SK-N-SH (cell line): ENCODE data around the gene TCF25. TPM values are rescaled to one million over a fixed set of nuclear protein-coding genes. Genes with fewer than 3 reads are reported as not detected.
"Not testable (repeated sequence)": the region's sequence is repeated elsewhere in the genome, so short reads cannot be mapped to it uniquely, and the experiment has no call there.

Experiments
- CTCF ChIA-PET: fragments of 300-600, 350-600 bp; formaldehyde crosslinking; extraction: SDS; loops from one replicate; lab custom pipeline; 2021; lab: Yijun Ruan, JAX
- POLR2A ChIA-PET: fragments of 350-600 bp; sonication (Branson Sonifier 250); formaldehyde crosslinking; extraction: SDS; loops from one replicate; lab custom pipeline; 2020; ENCODE audit warnings: antibody characterized with exemption, inconsistent platforms; lab: Yijun Ruan, JAX
- DNase-seq: peaks from one replicate; pipeline ENCODE4 v3.0.0; 2012
- H2AFZ ChIP-seq: fragments of 200-600 bp; sonication (generic); 2 replicates; pipeline ENCODE4 v1.8.1; 2016; ENCODE audit warnings: antibody characterized with exemption, mild to moderate bottlenecking, low read depth
- H3F3A ChIP-seq: fragments of 200-600 bp; sonication (generic); replicated peaks from 2 replicates; pipeline ENCODE3; 2016; ENCODE audit warnings: antibody characterized with exemption, mild to moderate bottlenecking; ENCODE audit not compliant: insufficient read depth
- H3K27ac ChIP-seq, 2 experiments: fragments of 200-500 bp in 1 of 2; fragments of 200-600 bp in 1 of 2; sonication (Bioruptor generic) in 1 of 2; sonication (generic), shearing (Covaris generic) in 1 of 2; 2 replicates each; pipeline versions ENCODE4 v1.5.1 to v1.6.1; 2014 to 2016; ENCODE audit warnings: low read depth in 2 of 2, inconsistent platforms in 1 of 2, low read length in 1 of 2, mild to moderate bottlenecking in 1 of 2, mixed read lengths in 1 of 2
- H3K27me3 ChIP-seq: fragments of 200-600 bp; sonication (generic), shearing (Covaris generic); 2 replicates; pipeline ENCODE4 v1.6.1; 2016; ENCODE audit warnings: mixed run types; ENCODE audit not compliant: insufficient read depth
- H3K36me3 ChIP-seq, 2 experiments: fragments of 200-500 bp in 1 of 2; fragments of 200-600 bp in 1 of 2; sonication (Bioruptor generic) in 1 of 2; sonication (generic) in 1 of 2; replicated peaks in 1 of 2; 2 replicates each; pipeline versions ENCODE3 to v1.5.1; 2014 to 2016; ENCODE audit warnings: low read length in 1 of 2, mild to moderate bottlenecking in 1 of 2; ENCODE audit not compliant: insufficient read depth in 2 of 2, control insufficient read depth in 1 of 2
- H3K4me1 ChIP-seq, 2 experiments: fragments of 200-500 bp in 1 of 2; fragments of 200-600 bp in 1 of 2; sonication (Bioruptor generic) in 1 of 2; sonication (generic), shearing (Covaris generic) in 1 of 2; 2 replicates each; pipeline versions ENCODE4 v1.5.1 to v1.6.1; 2014 to 2016; ENCODE audit warnings: low read depth in 1 of 2, low read length in 1 of 2, mixed run types in 1 of 2; ENCODE audit not compliant: insufficient read depth in 2 of 2, control insufficient read depth in 1 of 2
- H3K4me2 ChIP-seq: fragments of 200-600 bp; sonication (generic), shearing (Covaris generic); 2 replicates; pipeline ENCODE4 v1.6.1; 2017; ENCODE audit warnings: mixed run types
- H3K4me3 ChIP-seq, 2 experiments: fragments of 200-500 bp in 1 of 2; fragments of 200-600 bp in 1 of 2; sonication (Bioruptor generic) in 1 of 2; sonication (generic), shearing (Covaris generic) in 1 of 2; 2 replicates each; pipeline versions ENCODE4 v1.5.1 to v1.8.1; 2014 to 2016; ENCODE audit warnings: low read depth in 2 of 2, inconsistent platforms in 1 of 2, low read length in 1 of 2, mild to moderate bottlenecking in 1 of 2, mixed read lengths in 1 of 2, moderate library complexity in 1 of 2
- H3K79me2 ChIP-seq: fragments of 200-600 bp; sonication (generic); 2 replicates; pipeline ENCODE4 v1.8.1; 2017; ENCODE audit warnings: mild to moderate bottlenecking; ENCODE audit not compliant: insufficient read depth
- H3K9ac ChIP-seq: fragments of 200-600 bp; sonication (generic); 2 replicates; pipeline ENCODE4 v1.6.1; 2017; ENCODE audit warnings: mixed run types
- H3K9me2 ChIP-seq: fragments of 200-600 bp; sonication (generic); 2 replicates; pipeline ENCODE4 v1.6.1; 2017; ENCODE audit warnings: mixed run types
- H3K9me3 ChIP-seq: fragments of 200-600 bp; sonication (generic); 2 replicates; pipeline ENCODE4 v1.6.1; 2017; ENCODE audit warnings: mixed run types, mild to moderate bottlenecking, moderate library complexity
- H4K20me1 ChIP-seq: fragments of 200-600 bp; sonication (generic); 2 replicates; pipeline ENCODE4 v1.6.1; 2017; ENCODE audit warnings: mild to moderate bottlenecking, mixed run types; ENCODE audit not compliant: insufficient read depth
- CHD2 ChIP-seq: fragments of 150-350 bp; IDR thresholded peaks from 2 replicates; pipeline ENCODE4 v1.6.1; 2018; ENCODE audit warnings: low read length; ENCODE audit not compliant: partially characterized antibody
- EP300 ChIP-seq, 2 experiments: IDR thresholded peaks; 2 replicates each; pipeline versions ENCODE4 v1.4.0 to v1.6.1; 2012; ENCODE audit warnings: borderline replicate concordance in 1 of 2, low read depth in 1 of 2, low read length in 1 of 2
- GATA2 ChIP-seq: sonication (generic); formaldehyde crosslinking; IDR thresholded peaks from 2 replicates; pipeline ENCODE4 v1.5.0; 2020; ENCODE audit warnings: mild to moderate bottlenecking, missing genetic modification reagents
- IRF3 ChIP-seq: fragments of 150-350 bp; IDR thresholded peaks from 2 replicates; pipeline ENCODE4 v1.6.1; 2016; ENCODE audit warnings: mild to moderate bottlenecking, low read depth, low read length
- MAX ChIP-seq: IDR thresholded peaks from 2 replicates; pipeline ENCODE4 v1.4.0; 2012; ENCODE audit warnings: low read depth
- MEF2A ChIP-seq: IDR thresholded peaks from 2 replicates; pipeline ENCODE4 v1.4.0; 2012; ENCODE audit warnings: low read depth, borderline replicate concordance
- MXI1 ChIP-seq: IDR thresholded peaks from 2 replicates; pipeline ENCODE4 v1.6.1; 2012; ENCODE audit warnings: mild to moderate bottlenecking, low read depth, low read length, improper control_type of control experiment
- RXRA ChIP-seq: IDR thresholded peaks from 2 replicates; pipeline ENCODE4 v1.4.0; 2012; ENCODE audit warnings: low read depth, mild to moderate bottlenecking, borderline replicate concordance
- USF1 ChIP-seq: IDR thresholded peaks from 2 replicates; pipeline ENCODE4 v1.4.0; 2012; ENCODE audit warnings: low read depth, borderline replicate concordance
- USF2 ChIP-seq: fragments of 150-350 bp; IDR thresholded peaks from 2 replicates; pipeline ENCODE4 v1.6.1; 2017; ENCODE audit warnings: antibody characterized with exemption, low read length, low read depth, borderline replicate concordance
- ZBTB33 ChIP-seq: IDR thresholded peaks from 2 replicates; pipeline ENCODE4 v1.4.0; 2012; ENCODE audit warnings: low read depth, borderline replicate concordance
- WGBS: methylation state at CpG from one replicate; pipeline ENCODE4 v1.1.6; 2017; ENCODE audit warnings: low lambda C conversion rate; 5-methylcytosine and 5-hydroxymethylcytosine counted together
- polyA plus RNA-seq, 3 experiments: library from polyadenylated mRNA; depleted of rRNA; stranded (reverse); fragments of >200 nt; gene quantifications; 2 replicates each; pipeline ENCODE4 v1.2.3, GENCODE V29; 2012

The TCF25 gene
- polyA plus RNA-seq, 1 of the 3 experiments (the other 2 are of a cell fraction): 208 TPM

- Histone ChIP-seq H3K4me1 (peaks cover 11 to 13% of the 10 kb centered on the region in 2 experiments), H3K27ac (no peak overlapping the region), H3K9me3 (0 out of 2 replicates have a peak, but pooled peaks cover 6% of the 10 kb centered on the region), H3K9me2 (no peaks in the 10 kb centered on the region), H2AFZ (no peak overlapping the region), H3K9ac (no peak overlapping the region), H3K4me2 (no peak overlapping the region), H4K20me1 (peaks cover 25% of the 10 kb centered on the region), H3K79me2 (peaks cover 39% of the 10 kb centered on the region), H3K27me3 (no peaks in the 10 kb centered on the region), H3K4me3 (no peak overlapping the region), H3K36me3 (peaks cover 7 to 30% of the 10 kb centered on the region in 2 experiments), H3F3A (peaks cover 11% of the 10 kb centered on the region)
- CTCF ChIA-PET: interaction anchor here (1.6 to 5.8 kb wide), 4 partner anchors 11 to 172 kb away, joined by 5 to 45 read pairs (median 8); no protein-coding TSS in a partner anchor
- DNase-seq: no peak
- 97% methylated on average over 9 of the region's 9 CpGs for WGBS
- POLR2A ChIA-PET: interaction anchor here (2.9 kb wide), 1 partner anchor 51 kb away, joined by 15 read pairs; the partner anchor contains the start of gene TUBB3
- no peak for TF ChIP-seq RXRA
- no peak for TF ChIP-seq MEF2A
- TF ChIP-seq EP300 (IDR thresholded peaks at IDR 0.05; ENCODE audit: borderline replicate concordance in 1 of 2, low read depth in 1 of 2, low read length in 1 of 2): no peak
- TF ChIP-seq ZBTB33: no peak
- no peak for TF ChIP-seq MAX
Observed at GRCh38 chr16:89871895-89872294, 1.5 kb upstream of the TCF25 start.

GRCh38 chr16:89873972-89874689 lies 739 bp downstream of the TCF25 start:
- H3K27ac ChIP-seq: peak overlapping the region; percentile 99 to 100
- peaks cover 23% of the 10 kb centered on the region for H3F3A ChIP-seq
- peaks cover 62% of the 10 kb centered on the region for H3K79me2 ChIP-seq
- H4K20me1 ChIP-seq: peaks cover 47% of the 10 kb centered on the region
- peaks cover 11 to 13% of the 10 kb centered on the region in 2 experiments for H3K4me1 ChIP-seq
- H3K9me3 ChIP-seq: no peaks in the 10 kb centered on the region
- no peak overlapping the region for H2AFZ ChIP-seq
- peak overlapping the region; percentile 100; the same call in 1 of the 2 replicates for H3K9ac ChIP-seq
- peak; percentile 64; the same call in 1 of the 2 replicates for TF ChIP-seq USF2
- peak; percentile 92 for TF ChIP-seq MXI1
- no peak for TF ChIP-seq GATA2 (CRISPR knock-in tag)
- no peak for TF ChIP-seq IRF3
- TF ChIP-seq MAX: peak; percentile 95; the same call in 1 of the 2 replicates
- TF ChIP-seq USF1: peak; percentile 87; the same call in 1 of the 2 replicates
- peak; percentile 53 for TF ChIP-seq CHD2
- peak; percentile 98 for DNase-seq
- POLR2A ChIA-PET: interaction anchor here (0.6 to 2.9 kb wide), 8 partner anchors 10 to 162 kb away, joined by 3 to 15 read pairs (median 4); partner anchors contain the start of genes SPIRE2 and TUBB3
- H3K9me2 ChIP-seq: no peaks in the 10 kb centered on the region
- 7% methylated on average over 20 of the region's 61 CpGs for WGBS
- peaks cover 11 to 36% of the 10 kb centered on the region in 2 experiments for H3K36me3 ChIP-seq
- no peaks in the 10 kb centered on the region for H3K27me3 ChIP-seq
- CTCF ChIA-PET: interaction anchor here (0.6 to 5.8 kb wide), 7 partner anchors 13 to 168 kb away, joined by 3 to 45 read pairs (median 4); partner anchors contain the start of gene TUBB3
- peak overlapping the region; percentile 81 to 98 for H3K4me3 ChIP-seq
- peak overlapping the region; percentile 89 for H3K4me2 ChIP-seq

GRCh38 chr16:89879123-89879522 lies 5.7 kb downstream of the TCF25 start:
- H3K4me1 ChIP-seq, H3K9me3 ChIP-seq, H2AFZ ChIP-seq, H3K4me3 ChIP-seq, H3K9ac ChIP-seq, POLR2A ChIA-PET, DNase-seq, H3K27me3 ChIP-seq, H3K27ac ChIP-seq, H3K9me2 ChIP-seq, H3K4me2 ChIP-seq: not testable (repeated sequence)
- CTCF ChIA-PET: interaction anchor here (1.4 to 1.7 kb wide), 2 partner anchors 18 to 32 kb away, joined by 4 read pairs; no protein-coding TSS in a partner anchor
- H4K20me1 ChIP-seq: peaks cover 86% of the 10 kb centered on the region
- H3K79me2 ChIP-seq: peaks cover 94% of the 10 kb centered on the region
- peaks cover 21% of the 10 kb centered on the region for H3F3A ChIP-seq
- 98% methylated on average over 20 of the region's 28 CpGs for WGBS
- H3K36me3 ChIP-seq: peaks cover 35 to 78% of the 10 kb centered on the region in 2 experiments
